Stimulated activated CD4-positive, alpha-beta T cell treated with anti-CD3 and anti-CD28 coated beads, Interleukin-15, amount 100 ng/mL, for 48 hours (primary cell): ENCODE results near the gene CFAP97D2.
"Not testable (repeated sequence)": the region's sequence is repeated elsewhere in the genome, so short reads cannot be mapped to it uniquely, and the experiment has no call there.

Experiments
- DNase-seq, 2 donors: peaks; one replicate each; pipeline ENCODE4 v3.0.0-alpha.2; 2020; ENCODE audit warnings: low read depth in 2 of 2

Gene CFAP97D2

DNA sequence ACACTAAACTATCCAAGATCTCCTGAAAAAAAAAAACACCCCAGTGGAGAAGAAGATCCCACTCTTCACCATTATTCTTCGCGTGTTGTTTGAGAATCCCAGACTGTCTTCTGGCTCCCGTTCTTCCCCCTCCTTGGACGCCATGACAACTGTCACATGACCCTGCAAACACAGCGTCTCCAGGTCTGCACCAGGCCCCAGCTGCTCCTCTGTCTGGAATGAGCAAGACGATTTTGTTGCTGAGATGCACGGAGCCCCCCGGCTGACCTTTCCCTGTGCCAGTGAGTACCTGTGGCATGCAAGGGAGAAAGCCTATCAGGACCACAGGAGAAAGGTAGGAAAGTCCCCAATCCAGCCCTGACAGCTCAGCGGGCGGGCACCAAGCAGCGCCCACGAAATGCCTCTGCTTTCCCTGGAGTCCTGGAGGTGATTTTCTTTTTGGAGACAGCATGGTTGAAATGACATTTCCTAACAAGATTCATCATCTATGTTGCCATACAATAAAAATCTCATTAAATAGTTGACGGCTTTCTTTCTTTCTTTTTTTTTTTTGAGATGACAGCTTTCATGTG is at the start of gene CFAP97D2:
Gene CFAP97D2, plus strand, starts transcription at position 171 of the 572 bp plus-strand sequence. Its CDS starts 74 bp downstream, at position 245.
- no peak for DNase-seq

GRCh38 chr13:114129649-114130062 is 49.4 kb upstream of the CFAP97D2 start:
- no peak for DNase-seq

- no peak for DNase-seq
Observed at GRCh38 chr13:114130131-114130836, 48.8 kb upstream of the CFAP97D2 start.

DNA sequence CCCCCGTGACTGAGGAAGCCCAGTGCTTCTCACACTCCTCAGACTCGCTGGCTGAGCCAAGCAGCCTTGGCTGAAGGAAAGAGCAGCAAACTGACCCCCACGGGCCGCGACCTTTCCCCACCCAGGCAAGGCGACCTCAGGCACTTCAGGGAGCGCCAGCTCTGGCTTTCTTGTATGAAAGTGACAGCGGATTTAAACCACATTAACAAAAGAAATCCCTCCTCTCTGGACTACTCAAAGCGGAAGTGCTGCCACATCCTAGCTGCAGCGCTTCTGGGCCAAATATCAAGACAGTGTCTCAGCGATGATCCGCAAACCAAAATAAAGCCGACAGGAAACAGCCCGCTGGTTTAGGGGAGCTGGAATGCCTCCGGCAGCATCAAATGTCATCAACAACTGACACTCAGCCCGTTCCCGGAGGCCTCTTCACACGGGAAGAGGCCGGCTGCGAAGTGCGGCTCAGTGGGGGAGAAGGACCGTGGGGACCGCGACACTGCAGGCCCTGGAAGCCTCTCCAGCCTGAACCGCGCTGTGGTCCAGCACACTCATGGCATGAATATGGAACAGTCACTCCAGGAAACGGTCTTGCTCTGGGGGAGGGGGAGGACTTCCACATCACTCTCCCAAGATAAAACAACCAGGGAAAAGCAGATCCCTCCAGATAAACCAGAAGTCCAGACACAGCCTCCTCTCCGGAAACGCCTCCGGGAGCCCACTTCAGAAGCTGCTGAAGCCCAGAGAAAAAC is 48.0 kb upstream of the CFAP97D2 start:
- DNase-seq = no peak

- no peak for DNase-seq
Observed at GRCh38 chr13:114131583-114132418, 47.3 kb upstream of the CFAP97D2 start.

- no peak for DNase-seq
Observed at GRCh38 chr13:114132419-114133121, 46.5 kb upstream of the CFAP97D2 start, which contains the start of gene RASA3. TSS of gene RASA3 (minus strand) at chr13:114132623. CDS start at chr13:114132489, 134 bp downstream.

DNA sequence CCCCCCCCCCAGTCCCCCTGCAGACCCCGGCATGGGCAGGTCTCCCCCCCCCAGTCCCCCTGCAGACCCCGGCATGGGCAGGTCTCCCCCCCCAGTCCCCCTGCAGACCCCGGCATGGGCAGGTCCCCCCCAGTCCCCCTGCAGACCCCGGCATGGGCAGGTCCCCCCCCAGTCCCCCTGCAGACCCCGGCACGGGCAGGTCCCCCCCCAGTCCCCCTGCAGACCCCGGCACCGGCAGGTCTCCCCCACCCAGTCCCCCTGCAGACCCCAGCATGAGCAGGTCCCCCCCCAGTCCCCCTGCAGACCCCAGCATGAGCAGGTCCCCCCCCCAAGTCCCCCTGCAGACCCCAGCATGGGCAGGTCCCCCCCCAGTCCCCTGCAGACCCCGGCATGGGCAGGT is 45.9 kb upstream of the CFAP97D2 start:
- DNase-seq = not testable (repeated sequence)

- not testable (repeated sequence) for DNase-seq
Observed at GRCh38 chr13:114133552-114133951, 45.5 kb upstream of the CFAP97D2 start.

GRCh38 chr13:114134111-114134943 is 44.7 kb upstream of the CFAP97D2 start:
- DNase-seq = no peak

DNA sequence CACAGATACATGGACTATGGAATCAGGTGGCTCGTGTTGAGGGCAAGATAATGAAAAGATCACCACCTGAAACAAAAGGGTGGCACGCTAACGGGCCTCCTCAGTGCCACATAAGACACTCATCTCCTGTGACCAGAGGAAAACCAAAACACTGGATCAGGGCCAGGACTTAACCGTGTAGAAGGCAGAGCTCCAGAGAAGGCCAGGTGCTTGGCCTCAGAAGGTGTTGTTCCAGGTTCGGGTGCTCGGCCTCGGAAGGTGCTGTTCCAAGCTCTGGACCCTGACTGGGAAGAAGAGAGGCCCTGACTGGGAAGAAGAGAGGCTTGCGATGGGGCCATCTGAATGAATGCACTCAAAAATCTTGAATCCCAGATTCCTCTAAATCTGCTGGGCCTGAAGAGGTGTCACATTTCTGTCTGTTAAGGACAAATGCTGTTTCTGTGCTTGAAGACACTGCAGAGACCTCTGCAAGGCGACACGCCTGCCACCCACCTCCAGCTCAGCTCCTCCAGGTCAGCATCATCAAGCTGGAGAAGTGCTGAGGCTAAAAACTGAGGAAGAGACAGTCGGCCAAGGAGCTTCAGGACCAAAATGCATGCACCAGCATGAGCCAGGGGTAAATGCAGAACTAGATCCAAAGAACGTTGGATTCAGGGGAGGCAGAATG is 44.0 kb upstream of the CFAP97D2 start:
- DNase-seq = no peak

- DNase-seq = no peak
Observed at GRCh38 chr13:114135731-114136171, 43.3 kb upstream of the CFAP97D2 start.

DNA sequence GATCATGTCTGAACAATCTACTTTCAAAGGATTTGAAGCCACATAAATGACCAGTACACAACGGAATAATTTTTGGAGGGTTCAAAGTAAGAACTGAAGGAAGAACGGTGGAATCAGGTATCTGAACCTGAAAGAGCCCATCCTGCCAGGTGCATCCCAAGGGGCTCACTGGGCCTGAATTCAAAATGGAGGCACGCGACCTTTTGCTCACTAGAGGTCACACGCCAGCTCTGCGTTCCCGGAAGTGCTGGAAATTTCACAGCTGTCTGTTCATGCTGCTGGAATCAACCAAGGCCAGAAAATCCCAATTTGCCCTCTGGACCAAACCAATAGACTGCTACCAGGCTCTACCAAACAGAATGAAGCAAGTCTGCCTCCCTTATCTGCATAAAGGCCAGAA is 42.5 kb upstream of the CFAP97D2 start:
- DNase-seq = no peak

DNA sequence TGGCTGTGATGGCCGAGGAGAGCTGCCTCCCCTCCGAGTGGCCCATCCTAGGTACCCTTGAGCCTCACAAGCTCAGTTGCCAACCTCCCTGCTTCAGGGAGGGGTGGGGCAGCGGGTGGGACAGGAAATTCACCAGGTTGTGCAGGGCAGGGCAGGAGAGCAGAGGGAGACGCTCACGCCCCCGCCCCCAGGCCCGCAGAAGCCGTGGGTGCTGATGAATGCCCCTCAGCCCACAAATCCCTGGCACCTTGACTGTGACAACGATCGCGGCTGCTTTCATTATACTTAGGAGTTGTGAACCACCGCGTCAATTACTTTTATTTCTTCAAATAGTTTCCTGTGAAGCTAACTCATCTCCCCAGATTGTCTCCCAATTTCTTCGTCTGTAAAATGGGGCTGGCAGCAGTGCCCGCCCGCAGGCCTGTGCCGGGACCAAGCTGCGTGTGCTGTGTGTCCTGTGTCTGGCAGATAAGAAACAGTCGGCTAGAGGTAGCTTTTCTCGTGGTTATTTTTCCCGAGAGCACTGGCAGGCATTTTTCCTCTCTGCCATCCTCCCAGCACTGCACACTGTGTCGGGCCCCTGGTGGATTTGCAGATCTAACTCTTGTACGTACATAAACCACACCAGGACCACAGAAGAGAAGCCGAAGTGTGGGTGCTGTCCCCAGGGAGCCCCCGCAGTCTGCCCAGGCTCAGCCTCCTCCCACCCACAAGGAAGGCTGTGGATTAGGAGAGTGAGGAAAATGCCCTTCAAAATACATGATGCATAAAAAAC is 38.7 kb upstream of the CFAP97D2 start:
- no peak for DNase-seq

- DNase-seq = no peak
Observed at GRCh38 chr13:114140906-114141250, 38.2 kb upstream of the CFAP97D2 start.

- no peak for DNase-seq
Observed at GRCh38 chr13:114141261-114141996, 37.6 kb upstream of the CFAP97D2 start.

DNA sequence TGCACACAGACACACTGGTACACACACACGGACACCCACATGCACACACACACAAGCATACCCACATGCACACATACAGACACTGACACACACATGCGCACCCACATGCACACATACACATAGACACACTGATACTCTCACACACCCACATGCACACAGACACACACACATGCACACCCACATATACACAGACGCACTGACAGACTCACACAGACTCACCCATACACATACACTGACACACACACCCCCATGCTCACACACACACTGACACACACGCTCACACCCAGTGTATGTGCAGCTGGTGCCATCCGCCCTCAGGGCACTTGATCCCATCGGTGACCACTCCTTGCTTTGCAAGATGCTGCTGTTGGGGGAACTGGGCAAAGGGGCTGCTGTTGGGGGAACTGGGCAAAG is 36.9 kb upstream of the CFAP97D2 start:
- DNase-seq = no peak

GRCh38 chr13:114142640-114143490 is 36.2 kb upstream of the CFAP97D2 start:
- DNase-seq = no peak
